ENCODE results near the gene SLC6A6. TPM values are rescaled to one million over a fixed set of nuclear protein-coding genes. Genes with fewer than 3 reads are reported as not detected.

SLC6A6 gene
- polyA plus RNA-seq, 1 donor (not counting 4 experiments of a cell fraction or from before 2014, with no cell fraction given), result 8.3 TPM

- no peaks in the 10 kb centered on the region for H4K20me1 ChIP-seq (ENCODE audit: control insufficient read depth, extremely low read depth, insufficient read depth, low read length)
- H2AFZ ChIP-seq (ENCODE audit: control insufficient read depth, low read length), result no peak overlapping the region
- no peak for FAIRE-seq
- H3K4me2 ChIP-seq (ENCODE audit: control insufficient read depth, extremely low read depth, insufficient read depth, low read depth, low read length), result no peak overlapping the region
- no peaks in the 10 kb centered on the region for H3K27me3 ChIP-seq (ENCODE audit: control insufficient read depth, extremely low read depth, insufficient read depth, low read length)
- no peak for TF ChIP-seq EZH2 (IDR thresholded peaks at IDR 0.05; ENCODE audit: low read length)
- TF ChIP-seq, protein P1, sequence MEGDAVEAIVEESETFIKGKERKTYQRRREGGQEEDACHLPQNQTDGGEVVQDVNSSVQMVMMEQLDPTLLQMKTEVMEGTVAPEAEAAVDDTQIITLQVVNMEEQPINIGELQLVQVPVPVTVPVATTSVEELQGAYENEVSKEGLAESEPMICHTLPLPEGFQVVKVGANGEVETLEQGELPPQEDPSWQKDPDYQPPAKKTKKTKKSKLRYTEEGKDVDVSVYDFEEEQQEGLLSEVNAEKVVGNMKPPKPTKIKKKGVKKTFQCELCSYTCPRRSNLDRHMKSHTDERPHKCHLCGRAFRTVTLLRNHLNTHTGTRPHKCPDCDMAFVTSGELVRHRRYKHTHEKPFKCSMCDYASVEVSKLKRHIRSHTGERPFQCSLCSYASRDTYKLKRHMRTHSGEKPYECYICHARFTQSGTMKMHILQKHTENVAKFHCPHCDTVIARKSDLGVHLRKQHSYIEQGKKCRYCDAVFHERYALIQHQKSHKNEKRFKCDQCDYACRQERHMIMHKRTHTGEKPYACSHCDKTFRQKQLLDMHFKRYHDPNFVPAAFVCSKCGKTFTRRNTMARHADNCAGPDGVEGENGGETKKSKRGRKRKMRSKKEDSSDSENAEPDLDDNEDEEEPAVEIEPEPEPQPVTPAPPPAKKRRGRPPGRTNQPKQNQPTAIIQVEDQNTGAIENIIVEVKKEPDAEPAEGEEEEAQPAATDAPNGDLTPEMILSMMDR (optimal IDR thresholded peaks at IDR 0.05 in 1 of 3, IDR thresholded peaks at IDR 0.05 in 1 of 3, conservative IDR thresholded peaks at IDR 0.05 in 1 of 3; ENCODE audit: extremely low read depth in 1 of 3, insufficient read depth in 2 of 3, low read length in 3 of 3), result no peak
- H3K4me3 ChIP-seq (ENCODE audit: control insufficient read depth in 2 of 3, extremely low read depth in 1 of 3, insufficient read depth in 2 of 3, low read depth in 1 of 3, low read length in 3 of 3), result no peak overlapping the region
- H3K36me3 ChIP-seq (ENCODE audit: control insufficient read depth in 2 of 2, extremely low read depth in 1 of 2, insufficient read depth in 2 of 2, low read length in 2 of 2), result peaks cover 2 to 4% of the 10 kb centered on the region in 2 experiments
- H3K9ac ChIP-seq (ENCODE audit: control insufficient read depth, extremely low read depth, insufficient read depth, low read length), result no peak overlapping the region
- peaks cover 10% of the 10 kb centered on the region for H3K4me1 ChIP-seq (ENCODE audit: control insufficient read depth, extremely low read depth, insufficient read depth, low read length)
- DNase-seq (ENCODE audit: low read depth, low spot score), result no peak
- no peak overlapping the region for H3K27ac ChIP-seq (ENCODE audit: control insufficient read depth, insufficient read depth, low read length)
- H3K9me1 ChIP-seq (ENCODE audit: control insufficient read depth, extremely low read depth, insufficient read depth, low read length), result no peaks in the 10 kb centered on the region
- no peaks in the 10 kb centered on the region for H3K79me2 ChIP-seq (ENCODE audit: control insufficient read depth, insufficient read depth, low read length)
- H3K9me3 ChIP-seq (ENCODE audit: control insufficient read depth, low read depth, low read length), result no peaks in the 10 kb centered on the region
- dilution Hi-C loops (cut with MboI; ENCODE audit: extremely low pct_ligation_motif_present, low sequenced_read_pairs), result no loop called here
Measured at GRCh38 chr3:14457999-14458398, 55.6 kb downstream of the SLC6A6 start.

DNA sequence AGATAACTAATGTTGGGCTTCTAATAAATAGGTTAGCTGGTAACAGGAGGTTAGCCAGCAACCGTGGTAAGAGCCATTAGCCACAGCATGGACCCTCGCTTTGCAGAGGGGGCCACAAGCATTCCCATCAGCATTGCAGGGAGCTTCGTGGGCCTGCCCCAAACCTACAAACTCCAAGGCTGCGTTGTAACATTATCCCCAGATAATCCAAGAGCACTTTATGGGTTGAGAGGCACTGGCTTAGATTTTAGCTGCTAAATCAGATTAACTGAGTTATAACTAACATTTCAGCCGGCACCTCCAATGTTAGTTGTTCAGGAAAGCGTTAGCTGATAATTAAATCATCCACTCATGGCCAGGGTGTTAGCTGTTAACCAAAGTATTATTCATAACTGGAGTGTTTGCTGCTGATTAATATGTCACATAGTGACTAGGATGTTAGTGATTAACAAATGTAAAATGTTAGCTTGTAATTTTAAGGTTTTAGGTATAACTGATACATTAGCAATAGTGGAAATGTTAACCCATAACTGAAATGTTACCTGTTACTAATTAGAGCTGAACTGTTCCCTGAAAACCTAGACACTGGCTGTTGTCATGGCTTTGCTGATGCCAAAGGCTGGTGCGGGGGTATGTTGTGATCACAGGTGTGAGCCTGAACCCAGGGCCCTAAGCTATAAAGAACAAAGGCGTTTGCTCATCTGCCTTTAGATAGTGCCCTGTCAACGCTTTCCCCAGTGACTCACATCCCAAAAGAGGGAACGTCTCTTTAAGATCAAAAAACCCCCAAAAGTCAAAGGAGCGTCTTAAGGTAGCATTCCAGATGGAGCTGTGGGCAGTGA lies 56.2 kb downstream of the SLC6A6 start:
- Histone ChIP-seq H3K9me3 (ENCODE audit: control insufficient read depth, low read depth, low read length) (no peaks in the 10 kb centered on the region), H3K4me1 (ENCODE audit: control insufficient read depth, extremely low read depth, insufficient read depth, low read length) (peaks cover 4% of the 10 kb centered on the region), H2AFZ (ENCODE audit: control insufficient read depth, low read length) (no peak overlapping the region), H3K27me3 (ENCODE audit: control insufficient read depth, extremely low read depth, insufficient read depth, low read length) (no peaks in the 10 kb centered on the region), H3K4me2 (ENCODE audit: control insufficient read depth, extremely low read depth, insufficient read depth, low read depth, low read length) (no peak overlapping the region), H3K4me3 (ENCODE audit: control insufficient read depth in 2 of 3, extremely low read depth in 1 of 3, insufficient read depth in 2 of 3, low read depth in 1 of 3, low read length in 3 of 3) (no peak overlapping the region), H3K79me2 (ENCODE audit: control insufficient read depth, insufficient read depth, low read length) (no peaks in the 10 kb centered on the region), H3K27ac (ENCODE audit: control insufficient read depth, insufficient read depth, low read length) (no peak overlapping the region), H3K9me1 (ENCODE audit: control insufficient read depth, extremely low read depth, insufficient read depth, low read length) (no peaks in the 10 kb centered on the region), H4K20me1 (ENCODE audit: control insufficient read depth, extremely low read depth, insufficient read depth, low read length) (no peaks in the 10 kb centered on the region), H3K9ac (ENCODE audit: control insufficient read depth, extremely low read depth, insufficient read depth, low read length) (no peak overlapping the region), H3K36me3 (ENCODE audit: control insufficient read depth in 2 of 2, extremely low read depth in 1 of 2, insufficient read depth in 2 of 2, low read length in 2 of 2) (peaks cover 2 to 4% of the 10 kb centered on the region in 2 experiments)
- no peak for FAIRE-seq
- dilution Hi-C loops (cut with MboI; ENCODE audit: extremely low pct_ligation_motif_present, low sequenced_read_pairs), result no loop called here
- TF ChIP-seq, protein P1 (optimal IDR thresholded peaks at IDR 0.05 in 1 of 3, IDR thresholded peaks at IDR 0.05 in 1 of 3, conservative IDR thresholded peaks at IDR 0.05 in 1 of 3; ENCODE audit: extremely low read depth in 1 of 3, insufficient read depth in 2 of 3, low read length in 3 of 3), result no peak
- TF ChIP-seq EZH2 (IDR thresholded peaks at IDR 0.05; ENCODE audit: low read length), result no peak
- no peak for DNase-seq (ENCODE audit: low read depth, low spot score)
